HepG2 (cell line): Measurements from ENCODE around the gene ATAD3C. TPM values are rescaled to one million over a fixed set of nuclear protein-coding genes. Genes with fewer than 3 reads are reported as not detected.

Experiments
- ATM ChIP-seq: fragments of 450-650 bp; IDR thresholded peaks from 2 replicates; pipeline ENCODE4 v1.7.1; 2017; ENCODE audit warnings: mild to moderate bottlenecking, borderline replicate concordance
- CBFB ChIP-seq: sonication (generic); formaldehyde crosslinking; IDR thresholded peaks from 2 replicates; pipeline ENCODE4 v1.4.0; 2020; ENCODE audit warnings: missing genetic modification reagents
- CREB1 ChIP-seq, 2 experiments: fragments of 450-650 bp in 1 of 2; IDR thresholded peaks; 2 replicates each; pipeline ENCODE4 v1.6.1; 2016 to 2017; ENCODE audit warnings: control low read depth in 1 of 2, mild to moderate bottlenecking in 1 of 2, missing compliant biosample characterization in 1 of 2, missing genetic modification characterization in 1 of 2
- DR1 ChIP-seq: sonication (generic); formaldehyde crosslinking; IDR thresholded peaks from 2 replicates; pipeline ENCODE4 v1.8.0; 2021; ENCODE audit warnings: mild to moderate bottlenecking, missing genetic modification reagents, inconsistent platforms
- EZH2 ChIP-seq: conservative IDR thresholded peaks from 2 replicates; pipeline ENCODE4 v1.6.1; 2012; ENCODE audit warnings: mild to moderate bottlenecking, low read depth, low read length, moderate library complexity
- FIP1L1 ChIP-seq: fragments of 200-400 bp; formaldehyde crosslinking; IDR thresholded peaks from 2 replicates; pipeline ENCODE4 v1.6.1; 2018; ENCODE audit warnings: low read depth, mild to moderate bottlenecking, low read length, moderate library complexity, borderline replicate concordance; ENCODE audit not compliant: insufficient read depth
- HNF4A ChIP-seq: sonication (generic); formaldehyde crosslinking; IDR thresholded peaks from 2 replicates; pipeline ENCODE4 v1.4.0; 2020; ENCODE audit warnings: missing genetic modification reagents
- JDP2 ChIP-seq: sonication (generic); formaldehyde crosslinking; IDR thresholded peaks from 2 replicates; pipeline ENCODE4 v1.8.1; 2022; ENCODE audit warnings: missing genetic modification reagents, borderline replicate concordance
- KDM5B ChIP-seq: sonication (generic); formaldehyde crosslinking; IDR thresholded peaks from 2 replicates; pipeline ENCODE4 v1.4.0; 2020; ENCODE audit warnings: missing genetic modification reagents, mild to moderate bottlenecking, borderline replicate concordance
- NCOR1 ChIP-seq: fragments of 200-600 bp; sonication (generic); IDR thresholded peaks from 2 replicates; pipeline ENCODE4 v1.7.0; 2017; ENCODE audit warnings: antibody characterized with exemption, low read length, borderline replicate concordance
- NR2F1 ChIP-seq, 2 experiments: fragments of 450-650 bp in 1 of 2; formaldehyde crosslinking in 1 of 2; IDR thresholded peaks; 2 replicates each; pipeline versions ENCODE4 v1.5.0 to v1.6.1; 2016 to 2020; ENCODE audit warnings: mild to moderate bottlenecking in 1 of 2, missing compliant biosample characterization in 1 of 2, missing genetic modification reagents in 1 of 2, moderate library complexity in 1 of 2
- RXRA ChIP-seq: sonication (generic); formaldehyde crosslinking; IDR thresholded peaks from 2 replicates; pipeline ENCODE4 v1.5.1; 2020; ENCODE audit warnings: missing genetic modification reagents
- RXRB ChIP-seq: IDR thresholded peaks from 2 replicates; pipeline ENCODE4 v1.6.1; 2016; ENCODE audit warnings: borderline replicate concordance, missing genetic modification reagents, missing compliant biosample characterization
- SIN3B ChIP-seq: fragments of 150-350 bp; IDR thresholded peaks from 2 replicates; pipeline ENCODE4 v1.6.1; 2014; ENCODE audit warnings: low read length
- ZBTB7B ChIP-seq: sonication (generic); formaldehyde crosslinking; IDR thresholded peaks from 2 replicates; pipeline ENCODE4 v1.4.0; 2020; ENCODE audit warnings: missing genetic modification reagents
- ZNF143 ChIP-seq: sonication (generic); formaldehyde crosslinking; IDR thresholded peaks from 2 replicates; pipeline ENCODE4 v1.4.0; 2020; ENCODE audit warnings: missing genetic modification reagents
- ZNF160 ChIP-seq: sonication (generic); formaldehyde crosslinking; IDR thresholded peaks from 2 replicates; pipeline ENCODE4 v1.8.0; 2022; ENCODE audit warnings: mild to moderate bottlenecking, inconsistent platforms, missing genetic modification reagents
- ZNF564 ChIP-seq: sonication (generic); formaldehyde crosslinking; IDR thresholded peaks from 2 replicates; pipeline ENCODE4 v1.8.1; 2023; ENCODE audit warnings: mild to moderate bottlenecking, missing genetic modification reagents
- ZNF615 ChIP-seq: sonication (generic); formaldehyde crosslinking; IDR thresholded peaks from 2 replicates; pipeline ENCODE4 v1.5.0; 2020; ENCODE audit warnings: mild to moderate bottlenecking, missing genetic modification reagents, borderline replicate concordance
- ZNF629 ChIP-seq: sonication (generic); formaldehyde crosslinking; conservative IDR thresholded peaks from 2 replicates; pipeline ENCODE4 v1.5.0; 2020; ENCODE audit warnings: missing genetic modification reagents
- ZNF891 ChIP-seq: sonication (generic); formaldehyde crosslinking; IDR thresholded peaks from 2 replicates; pipeline ENCODE4 v1.5.0; 2020; ENCODE audit warnings: mild to moderate bottlenecking, missing genetic modification reagents
- polyA plus RNA-seq, 8 experiments: library from polyadenylated mRNA; depleted of rRNA in 3 of 8; stranded (reverse) in 7 of 8; unstranded in 1 of 8; fragments of >200 nt; fragmentation: Illumina TruSeq in 4 of 8; extraction: Trizol in 4 of 8; gene quantifications; 2 replicates each; pipeline versions ENCODE4 v1.2.1 to v1.2.3, GENCODE V29; 2011 to 2016; ENCODE audit warnings: low read depth in 4 of 8, missing spikeins in 1 of 8, mixed read lengths in 1 of 8; ENCODE audit not compliant: insufficient read depth in 1 of 8
- total RNA-seq, 5 experiments: library from RNA; depleted of rRNA; stranded (reverse); fragments of >200 nt; fragmentation: Illumina TruSeq; extraction: Trizol; gene quantifications; 2 replicates each; pipeline ENCODE4 v1.2.3, GENCODE V29; 2016; ENCODE audit warnings: low read depth in 1 of 5
- TF ChIP-seq, protein P1 (sequence below): sonication (generic); formaldehyde crosslinking; IDR thresholded peaks from 2 replicates; pipeline ENCODE4 v1.5.0; 2020; ENCODE audit warnings: mild to moderate bottlenecking, missing genetic modification reagents
- TF ChIP-seq, protein P2 (sequence below): sonication (generic); formaldehyde crosslinking; IDR thresholded peaks from 2 replicates; pipeline ENCODE4 v1.4.0; 2020; ENCODE audit warnings: low read depth, mild to moderate bottlenecking, missing genetic modification reagents
- TF ChIP-seq, protein P3 (sequence below): sonication (generic); formaldehyde crosslinking; IDR thresholded peaks from 2 replicates; pipeline ENCODE4 v1.9.0; 2022; ENCODE audit warnings: missing genetic modification reagents, mild to moderate bottlenecking, borderline replicate concordance
- TF ChIP-seq, protein P4 (sequence below): sonication (generic); formaldehyde crosslinking; IDR thresholded peaks from 2 replicates; pipeline ENCODE4 v1.9.0; 2021; ENCODE audit warnings: missing genetic modification reagents, borderline replicate concordance

The ATAD3C gene
- total and polyA plus RNA-seq, 2 of the 13 experiments (the other 11 are each of a cell fraction or from before 2014, with no cell fraction given): 2.4 to 3.2 TPM

DNA sequence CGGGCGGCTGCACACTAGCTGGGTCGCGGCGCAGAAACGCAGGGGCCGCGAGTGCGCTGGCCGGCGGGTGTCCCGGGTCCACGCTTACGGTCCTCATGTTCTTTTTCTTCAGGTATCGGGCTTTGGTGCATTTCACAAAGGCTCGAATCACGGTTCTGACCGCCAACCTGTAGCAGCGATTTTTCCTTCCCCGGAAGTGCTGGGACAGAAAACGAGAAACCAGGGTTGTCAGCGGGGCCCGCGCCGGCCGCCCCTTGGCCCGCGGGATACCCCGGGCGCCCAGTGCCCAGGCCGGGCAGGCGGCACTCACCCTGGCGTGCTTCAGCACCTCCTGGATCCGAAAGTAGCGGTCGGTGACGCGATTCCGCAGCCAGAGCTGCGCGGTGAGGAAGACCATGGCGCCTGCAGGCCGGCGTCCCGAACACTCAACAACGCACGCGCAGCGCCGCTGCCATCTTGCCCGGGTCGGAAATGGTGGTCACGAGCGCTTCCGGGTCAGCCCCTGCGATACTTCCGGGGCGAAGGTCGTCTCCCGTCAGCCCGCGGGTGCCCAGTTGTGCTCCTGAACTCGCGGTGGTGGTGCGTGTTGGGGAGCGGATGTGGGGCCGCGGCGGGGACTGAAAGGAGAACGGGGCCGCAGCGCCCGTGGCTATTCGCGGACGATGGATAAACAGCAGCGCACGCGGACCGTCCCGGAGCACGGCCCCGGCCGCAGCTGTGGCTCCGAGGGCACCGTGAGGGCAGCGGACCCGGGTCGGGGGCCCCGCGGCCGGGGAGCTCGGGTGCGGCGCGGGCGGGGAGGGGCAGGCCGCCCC is 42.5 kb upstream of the ATAD3C start, which contains the start of gene MRPL20 (continued):
- no peak for TF ChIP-seq ZNF615 (CRISPR knock-in tag)
- TF ChIP-seq ATM: no peak
- TF ChIP-seq HNF4A (CRISPR knock-in tag): peak; percentile 90
- peak; percentile 96 for TF ChIP-seq ZNF143 (CRISPR knock-in tag)
- TF ChIP-seq ZBTB7B (CRISPR knock-in tag): peak; percentile 82
- TF ChIP-seq FIP1L1: no peak
- TF ChIP-seq, protein P1, sequence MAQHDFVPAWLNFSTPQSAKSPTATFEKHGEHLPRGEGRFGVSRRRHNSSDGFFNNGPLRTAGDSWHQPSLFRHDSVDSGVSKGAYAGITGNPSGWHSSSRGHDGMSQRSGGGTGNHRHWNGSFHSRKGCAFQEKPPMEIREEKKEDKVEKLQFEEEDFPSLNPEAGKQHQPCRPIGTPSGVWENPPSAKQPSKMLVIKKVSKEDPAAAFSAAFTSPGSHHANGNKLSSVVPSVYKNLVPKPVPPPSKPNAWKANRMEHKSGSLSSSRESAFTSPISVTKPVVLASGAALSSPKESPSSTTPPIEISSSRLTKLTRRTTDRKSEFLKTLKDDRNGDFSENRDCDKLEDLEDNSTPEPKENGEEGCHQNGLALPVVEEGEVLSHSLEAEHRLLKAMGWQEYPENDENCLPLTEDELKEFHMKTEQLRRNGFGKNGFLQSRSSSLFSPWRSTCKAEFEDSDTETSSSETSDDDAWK: no peak
- peak; percentile 36; the same call in 1 of the 2 replicates for TF ChIP-seq JDP2 (CRISPR knock-in tag)
- peak; percentile 62; the same call in 1 of the 2 replicates for TF ChIP-seq ZNF564 (CRISPR knock-in tag)
- TF ChIP-seq, protein P2, sequence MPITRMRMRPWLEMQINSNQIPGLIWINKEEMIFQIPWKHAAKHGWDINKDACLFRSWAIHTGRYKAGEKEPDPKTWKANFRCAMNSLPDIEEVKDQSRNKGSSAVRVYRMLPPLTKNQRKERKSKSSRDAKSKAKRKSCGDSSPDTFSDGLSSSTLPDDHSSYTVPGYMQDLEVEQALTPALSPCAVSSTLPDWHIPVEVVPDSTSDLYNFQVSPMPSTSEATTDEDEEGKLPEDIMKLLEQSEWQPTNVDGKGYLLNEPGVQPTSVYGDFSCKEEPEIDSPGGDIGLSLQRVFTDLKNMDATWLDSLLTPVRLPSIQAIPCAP (CRISPR knock-in tag): peak; percentile 53; the same call in 1 of the 2 replicates
- peak; percentile 76 for TF ChIP-seq CREB1 (IDR thresholded peaks at IDR 0.05)
- TF ChIP-seq CREB1 (CRISPR knock-in tag; IDR thresholded peaks at IDR 0.05): no peak
- TF ChIP-seq, protein P3, sequence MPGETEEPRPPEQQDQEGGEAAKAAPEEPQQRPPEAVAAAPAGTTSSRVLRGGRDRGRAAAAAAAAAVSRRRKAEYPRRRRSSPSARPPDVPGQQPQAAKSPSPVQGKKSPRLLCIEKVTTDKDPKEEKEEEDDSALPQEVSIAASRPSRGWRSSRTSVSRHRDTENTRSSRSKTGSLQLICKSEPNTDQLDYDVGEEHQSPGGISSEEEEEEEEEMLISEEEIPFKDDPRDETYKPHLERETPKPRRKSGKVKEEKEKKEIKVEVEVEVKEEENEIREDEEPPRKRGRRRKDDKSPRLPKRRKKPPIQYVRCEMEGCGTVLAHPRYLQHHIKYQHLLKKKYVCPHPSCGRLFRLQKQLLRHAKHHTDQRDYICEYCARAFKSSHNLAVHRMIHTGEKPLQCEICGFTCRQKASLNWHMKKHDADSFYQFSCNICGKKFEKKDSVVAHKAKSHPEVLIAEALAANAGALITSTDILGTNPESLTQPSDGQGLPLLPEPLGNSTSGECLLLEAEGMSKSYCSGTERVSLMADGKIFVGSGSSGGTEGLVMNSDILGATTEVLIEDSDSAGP (CRISPR knock-in tag): peak; percentile 73
- TF ChIP-seq, protein P4, sequence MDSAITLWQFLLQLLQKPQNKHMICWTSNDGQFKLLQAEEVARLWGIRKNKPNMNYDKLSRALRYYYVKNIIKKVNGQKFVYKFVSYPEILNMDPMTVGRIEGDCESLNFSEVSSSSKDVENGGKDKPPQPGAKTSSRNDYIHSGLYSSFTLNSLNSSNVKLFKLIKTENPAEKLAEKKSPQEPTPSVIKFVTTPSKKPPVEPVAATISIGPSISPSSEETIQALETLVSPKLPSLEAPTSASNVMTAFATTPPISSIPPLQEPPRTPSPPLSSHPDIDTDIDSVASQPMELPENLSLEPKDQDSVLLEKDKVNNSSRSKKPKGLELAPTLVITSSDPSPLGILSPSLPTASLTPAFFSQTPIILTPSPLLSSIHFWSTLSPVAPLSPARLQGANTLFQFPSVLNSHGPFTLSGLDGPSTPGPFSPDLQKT: peak; percentile 77; the same call in 1 of the 2 replicates
- TF ChIP-seq RXRB (CRISPR knock-in tag): peak; percentile 65
- no peak for TF ChIP-seq EZH2
- TF ChIP-seq KDM5B (CRISPR knock-in tag): peak; percentile 56
- peak; percentile 86 for TF ChIP-seq DR1
- TF ChIP-seq ZNF891 (CRISPR knock-in tag): peak; percentile 77
- peak; percentile 79 for TF ChIP-seq SIN3B
- peak; percentile 88 for TF ChIP-seq RXRA
- peak; percentile 77 for TF ChIP-seq NCOR1
- no peak for TF ChIP-seq ZNF629
- peak; percentile 16 to 65; a peak in 2 of 4 replicates for TF ChIP-seq NR2F1 (CRISPR knock-in tag; IDR thresholded peaks at IDR 0.05)
- TF ChIP-seq CBFB (CRISPR knock-in tag): peak; percentile 87
- TF ChIP-seq ZNF160: peak; percentile 82
